ENCODE data around the gene CGN.

- TF ChIP-seq EZH2 (IDR thresholded peaks at IDR 0.05; ENCODE audit: borderline replicate concordance, low read depth, low read length, severe bottlenecking) = no peak
- TF ChIP-seq CTCF (IDR thresholded peaks at IDR 0.05; ENCODE audit: borderline replicate concordance, extremely low read depth, low read length, poor library complexity, severe bottlenecking) = no peak
Observed at GRCh38 chr1:151504759-151505158, 6.4 kb upstream of the CGN start.
